ENCODE results near the gene MC1R. TPM values are rescaled to one million over a fixed set of nuclear protein-coding genes. Genes with fewer than 3 reads are reported as not detected.
"Not testable (repeated sequence)": the region's sequence is repeated elsewhere in the genome, so short reads cannot be mapped to it uniquely, and the experiment has no call there.

The MC1R gene
- total RNA-seq, 1 experiment from 2014 or later = 6.5 TPM

DNA sequence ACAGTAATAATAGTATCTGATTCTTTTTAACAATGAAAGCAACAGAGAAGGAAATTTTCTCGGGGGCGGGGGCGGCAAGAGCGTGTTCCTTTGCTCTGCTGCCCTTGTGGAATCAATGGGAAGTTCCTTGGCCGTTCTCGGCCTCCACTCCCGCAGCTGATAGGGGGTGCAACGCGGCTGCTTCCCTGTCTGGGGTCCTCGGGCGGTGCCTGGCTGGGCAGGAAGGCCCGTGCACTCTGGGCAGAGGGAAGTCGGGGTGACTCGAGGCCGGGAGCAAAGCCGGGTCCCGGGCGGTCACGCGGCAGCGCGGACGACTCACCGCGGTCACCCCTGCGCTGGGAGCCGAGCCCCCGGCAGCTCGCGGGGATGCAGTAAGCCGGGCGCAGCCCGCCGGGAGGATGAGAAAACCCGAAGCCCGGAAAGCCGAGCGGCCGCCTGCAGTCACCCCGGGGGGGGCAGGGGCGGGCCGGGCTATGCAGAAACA lies 7.0 kb downstream of the MC1R start:
- DNase-seq = peak; percentile 77
- Histone ChIP-seq H3K4me3 (ENCODE audit: insufficient read depth, low read depth, low read length) (peak overlapping the region; percentile 53), H3K36me3 (replicated peaks; ENCODE audit: control insufficient read depth, insufficient read depth, low read length) (no peaks in the 10 kb centered on the region), H3K27me3 (ENCODE audit: control insufficient read depth, insufficient read depth, low read length) (no peaks in the 10 kb centered on the region; the same call in 1 of the 2 replicates)

DNA sequence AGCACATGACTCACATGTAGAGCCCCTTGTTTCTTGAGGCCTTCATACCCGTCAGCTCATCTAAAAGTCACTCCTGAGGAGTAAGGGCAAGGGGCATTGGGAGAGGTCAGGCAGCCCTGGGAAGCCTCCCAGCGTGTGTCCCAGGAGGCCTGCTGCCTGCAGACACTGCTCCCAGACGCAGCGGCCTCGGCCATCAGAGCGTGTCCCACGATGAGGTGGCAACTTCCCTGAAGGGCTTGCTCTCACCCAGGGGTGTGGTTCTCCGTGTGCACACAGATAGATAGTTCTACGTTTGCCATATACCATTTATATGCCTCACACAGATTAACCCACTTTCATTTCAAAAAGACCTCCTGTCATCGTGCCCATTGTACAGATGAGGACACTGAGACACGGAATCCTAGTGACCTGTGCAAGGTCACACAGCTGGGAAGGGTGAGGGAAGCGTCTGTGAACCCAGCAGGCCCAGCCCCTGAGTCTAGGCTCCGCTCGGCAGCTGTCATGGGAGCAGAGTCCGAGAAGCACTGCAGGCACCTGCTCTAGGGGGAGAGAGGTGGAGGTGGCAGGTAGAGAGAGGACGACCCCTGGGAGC lies 12.7 kb downstream of the MC1R start:
- H3K27me3 ChIP-seq (ENCODE audit: control insufficient read depth, insufficient read depth, low read length) = no peaks in the 10 kb centered on the region
- H3K36me3 ChIP-seq (replicated peaks; ENCODE audit: control insufficient read depth, insufficient read depth, low read length) = peaks cover 10% of the 10 kb centered on the region
- no peak for DNase-seq
- no peak overlapping the region for H3K4me3 ChIP-seq (ENCODE audit: insufficient read depth, low read depth, low read length)

GRCh38 chr16:89931964-89932363 lies 13.3 kb downstream of the MC1R start:
- no peak for DNase-seq
- H3K36me3 ChIP-seq (replicated peaks; ENCODE audit: control insufficient read depth, insufficient read depth, low read length) = peaks cover 10% of the 10 kb centered on the region
- H3K27me3 ChIP-seq (ENCODE audit: control insufficient read depth, insufficient read depth, low read length) = no peaks in the 10 kb centered on the region
- no peak overlapping the region for H3K4me3 ChIP-seq (ENCODE audit: insufficient read depth, low read depth, low read length)

DNA sequence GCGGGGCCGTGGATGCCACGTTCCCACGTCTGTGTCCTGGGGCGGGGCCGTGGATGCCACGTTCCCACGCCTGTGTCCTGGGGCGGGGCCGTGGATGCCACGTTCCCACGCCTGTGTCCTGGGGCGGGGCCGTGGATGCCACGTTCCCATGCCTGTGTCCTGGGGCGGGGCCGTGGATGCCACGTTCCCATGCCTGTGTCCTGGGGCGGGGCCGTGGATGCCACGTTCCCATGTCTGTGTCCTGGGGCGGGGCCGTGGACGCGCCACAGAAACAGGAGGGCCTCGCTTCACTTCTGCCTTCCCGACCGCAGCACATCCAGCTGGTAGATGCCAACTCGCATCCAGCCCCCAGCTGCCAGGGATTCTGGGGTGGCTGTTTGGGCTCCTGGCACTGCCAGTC lies 15.4 kb downstream of the MC1R start:
- not testable (repeated sequence) for H3K4me3 ChIP-seq (ENCODE audit: insufficient read depth, low read depth, low read length); H3K36me3 ChIP-seq (replicated peaks; ENCODE audit: control insufficient read depth, insufficient read depth, low read length); DNase-seq

DNA sequence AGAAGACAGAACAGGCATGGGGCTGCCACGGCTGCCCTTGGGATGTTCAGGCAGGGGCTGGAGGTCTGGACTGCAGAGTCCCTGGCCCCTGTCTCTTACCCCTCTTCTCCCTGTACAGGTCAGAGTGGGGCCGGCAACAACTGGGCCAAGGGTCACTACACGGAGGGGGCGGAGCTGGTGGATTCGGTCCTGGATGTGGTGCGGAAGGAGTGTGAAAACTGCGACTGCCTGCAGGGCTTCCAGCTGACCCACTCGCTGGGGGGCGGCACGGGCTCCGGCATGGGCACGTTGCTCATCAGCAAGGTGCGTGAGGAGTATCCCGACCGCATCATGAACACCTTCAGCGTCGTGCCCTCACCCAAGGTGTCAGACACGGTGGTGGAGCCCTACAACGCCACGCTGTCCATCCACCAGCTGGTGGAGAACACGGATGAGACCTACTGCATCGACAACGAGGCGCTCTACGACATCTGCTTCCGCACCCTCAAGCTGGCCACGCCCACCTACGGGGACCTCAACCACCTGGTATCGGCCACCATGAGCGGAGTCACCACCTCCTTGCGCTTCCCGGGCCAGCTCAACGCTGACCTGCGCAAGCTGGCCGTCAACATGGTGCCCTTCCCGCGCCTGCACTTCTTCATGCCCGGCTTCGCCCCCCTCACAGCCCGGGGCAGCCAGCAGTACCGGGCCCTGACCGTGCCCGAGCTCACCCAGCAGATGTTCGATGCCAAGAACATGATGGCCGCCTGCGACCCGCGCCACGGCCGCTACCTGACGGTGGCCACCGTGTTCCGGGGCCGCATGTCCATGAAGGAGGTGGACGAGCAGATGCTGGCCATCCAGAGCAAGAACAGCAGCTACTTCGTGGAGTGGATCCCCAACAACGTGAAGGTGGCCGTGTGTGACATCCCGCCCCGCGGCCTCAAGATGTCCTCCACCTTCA lies 16.2 kb downstream of the MC1R start:
- Histone ChIP-seq H3K36me3 (replicated peaks; ENCODE audit: control insufficient read depth, insufficient read depth, low read length) (peaks cover 10% of the 10 kb centered on the region), H3K27me3 (ENCODE audit: control insufficient read depth, insufficient read depth, low read length) (no peaks in the 10 kb centered on the region), H3K4me3 (ENCODE audit: insufficient read depth, low read depth, low read length) (no peak overlapping the region)
- no peak for DNase-seq

More for the DNA sequence above, 15.4 kb downstream of the MC1R start:
- H3K27me3 ChIP-seq (ENCODE audit: control insufficient read depth, insufficient read depth, low read length) = not testable (repeated sequence)

DNA sequence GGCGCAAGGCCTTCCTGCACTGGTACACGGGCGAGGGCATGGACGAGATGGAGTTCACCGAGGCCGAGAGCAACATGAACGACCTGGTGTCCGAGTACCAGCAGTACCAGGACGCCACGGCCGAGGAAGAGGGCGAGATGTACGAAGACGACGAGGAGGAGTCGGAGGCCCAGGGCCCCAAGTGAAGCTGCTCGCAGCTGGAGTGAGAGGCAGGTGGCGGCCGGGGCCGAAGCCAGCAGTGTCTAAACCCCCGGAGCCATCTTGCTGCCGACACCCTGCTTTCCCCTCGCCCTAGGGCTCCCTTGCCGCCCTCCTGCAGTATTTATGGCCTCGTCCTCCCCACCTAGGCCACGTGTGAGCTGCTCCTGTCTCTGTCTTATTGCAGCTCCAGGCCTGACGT lies 17.0 kb downstream of the MC1R start:
- not testable (repeated sequence) for DNase-seq; H3K36me3 ChIP-seq (replicated peaks; ENCODE audit: control insufficient read depth, insufficient read depth, low read length); H3K27me3 ChIP-seq (ENCODE audit: control insufficient read depth, insufficient read depth, low read length); H3K4me3 ChIP-seq (ENCODE audit: insufficient read depth, low read depth, low read length)

DNA sequence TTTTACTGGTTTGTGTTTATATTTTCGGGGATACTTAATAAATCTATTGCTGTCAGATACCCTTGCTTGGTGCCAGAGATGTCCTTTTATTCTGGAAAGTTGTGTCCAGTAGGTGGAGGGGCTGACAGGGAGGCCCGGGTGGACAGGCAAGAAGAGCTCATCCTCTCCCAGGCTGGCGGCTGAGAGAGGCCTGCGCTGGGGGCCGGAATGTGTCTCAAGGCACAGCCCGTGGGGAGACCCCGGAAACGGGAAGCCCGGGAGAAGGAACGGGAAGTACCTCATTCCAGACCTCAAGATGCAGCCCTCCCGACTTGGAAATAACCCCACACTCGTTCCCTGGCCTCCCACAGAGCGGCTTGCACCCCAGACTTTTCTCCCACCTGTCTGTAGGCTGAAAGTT lies 17.4 kb downstream of the MC1R start:
- H3K4me3 ChIP-seq (ENCODE audit: insufficient read depth, low read depth, low read length) = no peak overlapping the region
- H3K36me3 ChIP-seq (replicated peaks; ENCODE audit: control insufficient read depth, insufficient read depth, low read length) = peaks cover 10% of the 10 kb centered on the region
- no peaks in the 10 kb centered on the region for H3K27me3 ChIP-seq (ENCODE audit: control insufficient read depth, insufficient read depth, low read length)
- DNase-seq = no peak

DNA sequence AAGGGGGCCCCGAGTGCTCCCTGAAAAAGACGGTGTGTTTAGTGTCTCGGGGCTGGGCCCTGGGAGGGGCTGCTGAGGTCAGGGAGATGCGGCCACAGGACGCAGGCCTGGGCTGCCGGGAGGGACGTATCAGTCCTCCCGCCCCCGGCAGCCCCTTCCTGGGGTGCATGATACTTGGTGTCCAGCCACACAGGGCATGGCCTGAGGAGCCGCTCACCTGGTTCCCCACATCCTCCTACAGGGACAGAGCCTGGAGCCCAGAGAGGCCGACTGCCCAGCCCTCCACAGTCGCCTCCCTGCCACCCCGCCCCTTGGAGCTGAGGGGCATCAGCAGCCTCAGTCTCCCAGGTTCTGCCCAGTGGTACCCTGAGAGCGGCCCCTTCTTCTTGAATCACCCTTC lies 17.8 kb downstream of the MC1R start:
- Histone ChIP-seq H3K27me3 (ENCODE audit: control insufficient read depth, insufficient read depth, low read length) (no peaks in the 10 kb centered on the region), H3K4me3 (ENCODE audit: insufficient read depth, low read depth, low read length) (no peak overlapping the region), H3K36me3 (replicated peaks; ENCODE audit: control insufficient read depth, insufficient read depth, low read length) (peaks cover 10% of the 10 kb centered on the region)
- DNase-seq = no peak

DNA sequence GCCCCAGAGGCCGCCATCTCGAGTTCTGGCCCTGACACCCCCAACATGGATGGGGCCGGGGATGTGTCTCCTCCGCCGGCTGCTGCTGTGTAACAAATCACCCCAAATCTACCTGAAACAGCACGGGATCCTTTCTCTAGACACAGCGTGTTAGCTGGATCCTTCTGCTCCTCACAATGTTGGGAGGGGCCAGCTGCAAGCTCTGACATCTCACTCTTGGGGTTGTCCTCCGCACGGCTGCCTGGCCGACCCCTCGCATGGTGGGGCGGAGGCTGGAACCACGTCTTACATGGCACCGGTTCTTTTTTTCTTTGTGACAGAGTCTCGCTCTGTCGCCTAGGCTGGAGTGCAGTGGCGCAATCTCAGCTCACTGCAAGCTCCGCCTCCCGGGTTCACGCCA lies 18.3 kb downstream of the MC1R start:
- no peak overlapping the region for H3K4me3 ChIP-seq (ENCODE audit: insufficient read depth, low read depth, low read length)
- no peak for DNase-seq
- peaks cover 6% of the 10 kb centered on the region for H3K36me3 ChIP-seq (replicated peaks; ENCODE audit: control insufficient read depth, insufficient read depth, low read length)
- H3K27me3 ChIP-seq (ENCODE audit: control insufficient read depth, insufficient read depth, low read length) = no peaks in the 10 kb centered on the region

DNA sequence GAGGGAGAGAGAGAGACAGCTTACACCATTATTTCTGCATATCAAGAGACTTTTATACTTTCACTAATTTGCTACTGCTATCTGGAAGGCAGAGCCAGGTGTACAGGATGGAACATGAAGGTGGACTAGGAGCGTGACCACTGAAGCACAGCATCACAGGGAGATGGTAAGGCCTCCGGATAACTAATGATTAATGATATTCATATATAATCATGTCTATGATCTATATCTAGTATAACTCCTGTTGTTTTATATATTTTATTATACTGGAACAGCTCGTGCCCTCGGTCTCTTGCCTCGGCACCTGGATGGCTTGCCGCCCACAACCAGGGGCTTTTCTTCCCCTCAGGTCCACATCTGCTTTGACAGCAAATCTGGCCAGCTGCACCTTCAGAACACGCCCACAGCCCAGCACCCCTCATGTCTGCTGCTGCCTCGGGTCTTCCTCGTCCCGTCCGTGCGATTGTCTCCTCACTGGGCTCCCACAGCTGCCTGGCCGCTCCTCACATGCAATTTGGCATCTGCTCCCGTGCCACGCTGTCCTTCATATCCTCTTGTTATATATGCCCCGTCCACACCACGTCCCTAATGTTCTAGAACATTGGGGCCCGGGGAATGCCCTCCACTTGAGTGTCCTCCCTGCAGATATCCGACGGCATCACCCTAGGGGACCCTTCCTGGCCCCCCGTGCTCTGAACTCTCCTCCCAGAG lies 19.7 kb downstream of the MC1R start:
- H3K4me3 ChIP-seq (ENCODE audit: insufficient read depth, low read depth, low read length) = no peak overlapping the region
- DNase-seq = no peak

DNA sequence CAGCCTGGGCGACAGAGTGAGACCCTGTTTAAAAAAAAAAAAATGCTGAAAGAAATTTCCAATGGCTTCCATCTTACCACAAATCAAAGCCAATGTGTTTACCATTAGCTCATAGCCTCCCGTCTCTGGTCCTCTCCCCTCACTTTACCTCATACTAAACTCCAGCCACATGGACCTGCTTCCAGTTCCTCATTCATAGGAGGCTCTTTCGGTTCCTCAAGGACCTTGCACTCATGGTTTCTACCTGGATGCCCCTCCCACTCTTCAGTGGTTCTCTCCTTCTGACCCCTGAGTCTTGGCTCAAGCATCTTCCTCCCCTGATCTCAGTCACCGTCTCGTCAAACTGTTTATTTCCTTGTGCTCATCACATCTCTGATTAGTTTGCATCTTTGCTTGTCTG lies 26.1 kb downstream of the MC1R start:
- no peak for DNase-seq
- Histone ChIP-seq H3K36me3 (replicated peaks; ENCODE audit: control insufficient read depth, insufficient read depth, low read length) (no peaks in the 10 kb centered on the region), H3K27me3 (ENCODE audit: control insufficient read depth, insufficient read depth, low read length) (peaks cover 21% of the 10 kb centered on the region), H3K4me3 (ENCODE audit: insufficient read depth, low read depth, low read length) (no peak overlapping the region)

More for the DNA sequence above, 19.7 kb downstream of the MC1R start:
- Histone ChIP-seq H3K27me3 (ENCODE audit: control insufficient read depth, insufficient read depth, low read length) (no peaks in the 10 kb centered on the region), H3K36me3 (replicated peaks; ENCODE audit: control insufficient read depth, insufficient read depth, low read length) (peaks cover 3% of the 10 kb centered on the region)

- H3K27me3 ChIP-seq (ENCODE audit: control insufficient read depth, insufficient read depth, low read length) = peaks cover 21% of the 10 kb centered on the region
- H3K36me3 ChIP-seq (replicated peaks; ENCODE audit: control insufficient read depth, insufficient read depth, low read length) = no peaks in the 10 kb centered on the region
- DNase-seq = no peak
- no peak overlapping the region for H3K4me3 ChIP-seq (ENCODE audit: insufficient read depth, low read depth, low read length)
Observed at GRCh38 chr16:89945654-89946053, 27.0 kb downstream of the MC1R start.

- Histone ChIP-seq H3K4me3 (ENCODE audit: insufficient read depth, low read depth, low read length) (no peak overlapping the region), H3K36me3 (replicated peaks; ENCODE audit: control insufficient read depth, insufficient read depth, low read length) (no peaks in the 10 kb centered on the region), H3K27me3 (ENCODE audit: control insufficient read depth, insufficient read depth, low read length) (peaks cover 21% of the 10 kb centered on the region)
- DNase-seq = no peak
Observed at GRCh38 chr16:89946515-89946914, 27.9 kb downstream of the MC1R start.

GRCh38 chr16:89949121-89949742 lies 30.6 kb downstream of the MC1R start:
- Histone ChIP-seq H3K4me3 (ENCODE audit: insufficient read depth, low read depth, low read length) (peak overlapping the region; percentile 49), H3K27me3 (ENCODE audit: control insufficient read depth, insufficient read depth, low read length) (peaks cover 21% of the 10 kb centered on the region), H3K36me3 (replicated peaks; ENCODE audit: control insufficient read depth, insufficient read depth, low read length) (no peaks in the 10 kb centered on the region)
- DNase-seq = peak; percentile 80
